ENCODE measurements around the gene DRD1. TPM values are rescaled to one million over a fixed set of nuclear protein-coding genes. Genes with fewer than 3 reads are reported as not detected.

The DRD1 gene
- total RNA-seq, 1 experiment from 2014 or later: 0.54 TPM

- ChIA-PET CTCF (interaction anchor here (1.2 kb wide), 1 partner anchor 14 kb away, joined by 8 read pairs; no protein-coding TSS in a partner anchor), RAD21 (ENCODE audit: low non-redundant PET in 1 of 2, low total read pairs in 2 of 2, uncharacterized antibody in 2 of 2, unreplicated experiment in 2 of 2) (no interaction called here), POLR2A (no interaction called here)
- peak within 1 kb of the TSS; percentile 82 for H3K27ac ChIP-seq (ENCODE audit: low read depth, low read length)
- peak; percentile 56 for DNase-seq (ENCODE audit: low read depth, low spot score)
- H3K9me3 ChIP-seq (ENCODE audit: control insufficient read depth in 1 of 2, insufficient read depth in 1 of 2, low read depth in 1 of 2, low read length in 2 of 2): no peaks in the 10 kb centered on the region
- no peaks in the 10 kb centered on the region for H3K27me3 ChIP-seq (ENCODE audit: insufficient read depth, low read length)
- peaks cover 18% of the 10 kb centered on the region; the same call in 1 of the 2 replicates for H4K20me1 ChIP-seq (ENCODE audit: insufficient read depth)
- peak; percentile 91 for ATAC-seq
- H3K4me1 ChIP-seq (ENCODE audit: control insufficient read depth in 1 of 2, insufficient read depth in 2 of 2, low read length in 2 of 2): peaks cover 7 to 14% of the 10 kb centered on the region in 2 experiments; a peak in 3 of 4 replicates
- peak within 1 kb of the TSS; percentile 86 for H3K4me2 ChIP-seq (ENCODE audit: low read length)
- no peaks in the 10 kb centered on the region for H3K9me2 ChIP-seq (ENCODE audit: insufficient read depth)
- peak within 1 kb of the TSS; percentile 95 for H3K9ac ChIP-seq (ENCODE audit: low read length)
- TF ChIP-seq POLR2AphosphoS5 (IDR thresholded peaks at IDR 0.05; ENCODE audit: low read depth, low read length): peak; percentile 80
- peak; percentile 93 for TF ChIP-seq YY1 (IDR thresholded peaks at IDR 0.05; ENCODE audit: extremely low read depth, insufficient replicate concordance, low read depth, low read length)
- peak; percentile 61 for TF ChIP-seq POLR2A (IDR thresholded peaks at IDR 0.05; ENCODE audit: borderline replicate concordance, extremely low read depth, insufficient read depth, insufficient read length)
- no peak for TF ChIP-seq EZH2 (IDR thresholded peaks at IDR 0.05)
- peak; percentile 89 for TF ChIP-seq ZFX (IDR thresholded peaks at IDR 0.05)
- H3K79me2 ChIP-seq (ENCODE audit: insufficient read depth, low read length): peaks cover 51% of the 10 kb centered on the region
- no TSS peak for BruUV-seq (replicated peaks)
- peak within 1 kb of the TSS; percentile 89 for H2AFZ ChIP-seq (ENCODE audit: low read depth, low read length, poor library complexity, severe bottlenecking)
- H3K36me3 ChIP-seq (ENCODE audit: control insufficient read depth in 1 of 2, insufficient read depth in 2 of 2, low read length in 2 of 2): peaks cover 10 to 20% of the 10 kb centered on the region in 2 experiments; a peak in 2 of 4 replicates
- intact Hi-C loops (cut with micrococcal nuclease): no loop called here
- H3K4me3 ChIP-seq (replicated peaks in 1 of 2; ENCODE audit: low read depth in 1 of 2, low read length in 2 of 2): peak within 1 kb of the TSS; percentile 89 to 96
These were observed 34.6 kb upstream of the DRD1 start, which contains the start of gene SFXN1 for GRCh38 chr5:175478384-175479124. SFXN1 (plus strand) TSS chr5:175478560; CDS start chr5:175492104, 13,544 bp downstream.

GRCh38 chr5:175478008-175478383, 34.0 kb upstream of the DRD1 start:
- RAD21 ChIA-PET (ENCODE audit: low non-redundant PET in 1 of 2, low total read pairs in 2 of 2, uncharacterized antibody in 2 of 2, unreplicated experiment in 2 of 2): no interaction called here
- H3K9me3 ChIP-seq (ENCODE audit: control insufficient read depth in 1 of 2, insufficient read depth in 1 of 2, low read depth in 1 of 2, low read length in 2 of 2): no peaks in the 10 kb centered on the region
- POLR2A ChIA-PET: no interaction called here
- H3K27me3 ChIP-seq (ENCODE audit: insufficient read depth, low read length): no peaks in the 10 kb centered on the region
- no TSS peak for BruUV-seq (replicated peaks)
- CTCF ChIA-PET: interaction anchor here (1.2 kb wide), 1 partner anchor 14 kb away, joined by 8 read pairs; no protein-coding TSS in a partner anchor
- H3K4me3 ChIP-seq (replicated peaks in 1 of 2; ENCODE audit: low read depth in 1 of 2, low read length in 2 of 2): peak overlapping the region; percentile 89 to 96
- intact Hi-C loops (cut with micrococcal nuclease): no loop called here
- peaks cover 7 to 14% of the 10 kb centered on the region in 2 experiments; a peak in 3 of 4 replicates for H3K4me1 ChIP-seq (ENCODE audit: control insufficient read depth in 1 of 2, insufficient read depth in 2 of 2, low read length in 2 of 2)
- TF ChIP-seq CTCF (IDR thresholded peaks at IDR 0.05 in 2 of 3, conservative IDR thresholded peaks at IDR 0.05 in 1 of 3; ENCODE audit: borderline replicate concordance in 1 of 3, insufficient read depth in 1 of 3, low read depth in 2 of 3, low read length in 2 of 3) (no peak), ATF3 (IDR thresholded peaks at IDR 0.05) (no peak), ELF1 (IDR thresholded peaks at IDR 0.05; ENCODE audit: borderline replicate concordance, low read depth) (no peak), CEBPB (IDR thresholded peaks at IDR 0.05; ENCODE audit: low read depth) (no peak), POLR2A (IDR thresholded peaks at IDR 0.05; ENCODE audit: borderline replicate concordance, extremely low read depth, insufficient read depth, insufficient read length) (no peak), ZBTB33 (IDR thresholded peaks at IDR 0.05; ENCODE audit: extremely low read depth, insufficient replicate concordance, low read length) (no peak), EGR1 (IDR thresholded peaks at IDR 0.05; ENCODE audit: low read depth) (peak; percentile 30; the same call in 1 of the 2 replicates), EZH2 (IDR thresholded peaks at IDR 0.05) (no peak)
- no peaks in the 10 kb centered on the region for H3K9me2 ChIP-seq (ENCODE audit: insufficient read depth)
- ATAC-seq: no peak
- peaks cover 6 to 15% of the 10 kb centered on the region in 2 experiments; a peak in 2 of 4 replicates for H3K36me3 ChIP-seq (ENCODE audit: control insufficient read depth in 1 of 2, insufficient read depth in 2 of 2, low read length in 2 of 2)
- H2AFZ ChIP-seq (ENCODE audit: low read depth, low read length, poor library complexity, severe bottlenecking): peak overlapping the region; percentile 89
- DNase-seq (ENCODE audit: low read depth, low spot score): no peak
- peaks cover 46% of the 10 kb centered on the region for H3K79me2 ChIP-seq (ENCODE audit: insufficient read depth, low read length)
- peaks cover 12% of the 10 kb centered on the region; the same call in 1 of the 2 replicates for H4K20me1 ChIP-seq (ENCODE audit: insufficient read depth)
- H3K4me2 ChIP-seq (ENCODE audit: low read length): peak overlapping the region; percentile 86
- H3K9ac ChIP-seq (ENCODE audit: low read length): peak overlapping the region; percentile 95
- peak overlapping the region; percentile 82; the same call in 1 of the 2 replicates for H3K27ac ChIP-seq (ENCODE audit: low read depth, low read length)

Measured in HCT116 (cell line).